Bronchial epithelial cell (primary cell): ENCODE results near the gene ADAMTS2. TPM values are rescaled to one million over a fixed set of nuclear protein-coding genes. Genes with fewer than 3 reads are reported as not detected.

Experiments used
- DNase-seq: peaks from one replicate; pipeline ENCODE4 v3.0.0-alpha.2; 2010; ENCODE audit warnings: low read depth
- FAIRE-seq: peaks from 2 replicates; lab custom pipeline; 2011; peaks lifted over from hg19 to GRCh38; lab: Jason Lieb, UNC
- H3K27me3 ChIP-seq: 2 replicates; pipeline ENCODE4 v1.5.1; 2011; ENCODE audit warnings: low read length; ENCODE audit not compliant: control insufficient read depth, insufficient read depth
- H3K36me3 ChIP-seq: 2 replicates; pipeline ENCODE4 v1.5.1; 2011; ENCODE audit warnings: low read length; ENCODE audit not compliant: control insufficient read depth, insufficient read depth
- H3K4me3 ChIP-seq: 2 replicates; pipeline ENCODE4 v1.5.1; 2011; ENCODE audit warnings: mild to moderate bottlenecking, low read depth, low read length, control low read depth
- CTCF ChIP-seq: IDR thresholded peaks from 2 replicates; pipeline ENCODE4 v1.5.1; 2011; ENCODE audit warnings: mild to moderate bottlenecking, moderate library complexity, low read length, control low read depth, inconsistent platforms; ENCODE audit not compliant: insufficient read depth, severe bottlenecking
- total RNA-seq: library from RNA; depleted of rRNA; stranded (reverse); fragments of >200 nt; gene quantifications from 2 replicates; pipeline ENCODE4 v1.2.1, GENCODE V29; 2014

Gene ADAMTS2
- total RNA-seq, 1 donor from 2014 or later = 0.26 TPM

DNA sequence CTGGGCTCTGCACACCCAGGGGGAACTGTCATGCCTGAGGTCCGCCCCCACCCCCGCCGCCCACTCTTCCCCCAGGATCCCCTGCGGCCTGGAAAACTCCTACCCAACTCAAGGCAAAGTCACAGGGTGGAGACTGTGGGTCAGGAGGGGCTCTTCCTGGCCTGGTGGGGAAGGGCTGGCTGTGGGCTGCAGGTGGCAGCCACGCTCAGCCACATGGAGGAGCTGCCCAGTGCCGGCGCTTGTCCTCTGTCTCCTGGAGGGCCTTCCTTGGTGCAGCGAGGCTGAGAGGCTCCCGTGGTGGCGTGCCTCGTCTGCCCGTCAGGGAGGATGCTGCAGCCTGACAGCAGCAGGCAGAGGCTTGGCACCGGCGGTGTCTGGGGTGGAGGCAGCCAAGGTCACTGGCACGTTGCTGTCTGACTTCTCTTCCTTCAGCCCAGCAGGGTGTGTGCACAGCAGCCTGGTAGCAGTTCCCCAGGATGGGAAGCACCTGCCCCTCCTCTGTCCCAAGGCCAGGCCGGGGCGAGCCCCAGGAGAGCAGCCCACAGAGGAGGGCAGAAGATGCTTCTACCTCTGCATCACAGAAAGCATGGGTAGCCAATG lies 78.1 kb downstream of the ADAMTS2 start:
- no peak for TF ChIP-seq CTCF
- Histone ChIP-seq H3K27me3 (no peaks in the 10 kb centered on the region), H3K4me3 (no peak overlapping the region), H3K36me3 (no peaks in the 10 kb centered on the region)
- FAIRE-seq (no peak), DNase-seq (no peak)

DNA sequence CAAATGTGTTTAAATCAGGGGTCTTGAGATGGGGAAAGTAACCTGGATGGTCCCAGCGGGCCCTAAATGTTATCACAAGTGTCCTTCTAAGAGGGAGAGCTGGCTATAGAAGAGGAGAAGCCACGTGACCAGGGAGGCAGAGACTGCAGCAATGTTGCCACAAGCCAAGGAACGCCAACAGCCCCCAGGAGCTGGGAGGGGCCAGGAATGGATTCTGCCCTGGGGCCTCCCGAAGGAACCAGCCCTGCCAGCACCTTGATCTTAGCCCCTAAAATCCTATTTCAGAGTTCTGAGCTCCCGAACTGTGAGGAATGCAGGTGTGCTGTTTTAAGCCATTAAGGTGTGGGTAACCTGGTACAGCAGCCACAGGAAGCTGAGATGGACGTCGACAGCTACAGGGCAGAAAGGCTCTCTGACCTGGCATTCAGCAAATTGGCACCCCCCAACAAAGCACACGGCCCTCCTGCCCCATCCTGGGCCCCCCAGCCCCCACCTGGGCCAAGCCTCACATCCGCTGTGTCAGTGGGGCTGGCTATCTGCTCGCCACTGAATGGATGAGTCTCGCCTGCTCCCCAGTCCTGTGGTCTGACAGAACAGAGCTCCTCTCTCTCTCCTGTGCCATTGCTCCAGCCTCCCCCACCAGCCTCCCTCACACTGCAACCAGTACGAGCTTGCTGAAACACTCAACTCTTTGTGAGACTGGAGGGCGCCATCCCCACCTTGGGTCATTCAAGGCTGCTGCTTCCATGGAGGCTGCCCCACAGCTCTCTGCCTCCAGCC lies 78.8 kb downstream of the ADAMTS2 start:
- TF ChIP-seq CTCF = no peak
- no peak for FAIRE-seq
- H3K27me3 ChIP-seq = no peaks in the 10 kb centered on the region
- no peaks in the 10 kb centered on the region for H3K36me3 ChIP-seq
- H3K4me3 ChIP-seq = no peak overlapping the region
- DNase-seq = no peak

- FAIRE-seq (no peak), DNase-seq (peak; percentile 4)
- Histone ChIP-seq H3K4me3 (no peak overlapping the region), H3K27me3 (no peaks in the 10 kb centered on the region), H3K36me3 (no peaks in the 10 kb centered on the region)
- TF ChIP-seq CTCF = no peak
Measured at GRCh38 chr5:179265514-179266290, 79.6 kb downstream of the ADAMTS2 start.

GRCh38 chr5:179264783-179265513 lies 80.3 kb downstream of the ADAMTS2 start:
- Histone ChIP-seq H3K27me3 (no peaks in the 10 kb centered on the region), H3K4me3 (no peak overlapping the region), H3K36me3 (no peaks in the 10 kb centered on the region)
- no peak for TF ChIP-seq CTCF
- FAIRE-seq (no peak), DNase-seq (no peak)

GRCh38 chr5:179264053-179264782 lies 81.0 kb downstream of the ADAMTS2 start:
- DNase-seq (no peak), FAIRE-seq (no peak)
- Histone ChIP-seq H3K4me3 (no peak overlapping the region), H3K36me3 (no peaks in the 10 kb centered on the region), H3K27me3 (no peaks in the 10 kb centered on the region)
- no peak for TF ChIP-seq CTCF
